NT2/D1 (cell line): ENCODE results near the gene EQTN.

Experiments
- DNase-seq: peaks from one replicate; pipeline ENCODE4 v3.0.0-alpha.2; 2011; ENCODE audit warnings: low read depth, low spot score
- H3K27me3 ChIP-seq: 2 replicates; pipeline ENCODE4 v1.6.0; 2011; ENCODE audit warnings: mild to moderate bottlenecking; ENCODE audit not compliant: insufficient read length, insufficient read depth
- H3K36me3 ChIP-seq: 2 replicates; pipeline ENCODE4 v1.6.1; 2011; ENCODE audit warnings: mild to moderate bottlenecking, low read length, mixed read lengths; ENCODE audit not compliant: insufficient read depth, insufficient read length
- H3K4me1 ChIP-seq: 2 replicates; pipeline ENCODE4 v1.5.1; 2011; ENCODE audit not compliant: insufficient read depth, insufficient read length
- H3K4me3 ChIP-seq: 2 replicates; pipeline ENCODE4 v1.5.1; 2011; ENCODE audit warnings: low read depth; ENCODE audit not compliant: insufficient read length
- H3K9ac ChIP-seq: 2 replicates; pipeline ENCODE4 v1.6.0; 2011; ENCODE audit warnings: low read depth; ENCODE audit not compliant: insufficient read length
- H3K9me3 ChIP-seq: 2 replicates; pipeline ENCODE4 v1.5.1; 2011; ENCODE audit warnings: mild to moderate bottlenecking, low read length; ENCODE audit not compliant: insufficient read depth
- SUZ12 ChIP-seq: IDR thresholded peaks from 2 replicates; pipeline ENCODE4 v1.6.1; 2011; ENCODE audit not compliant: insufficient read length, insufficient read depth; ENCODE audit errors: extremely low read depth
- YY1 ChIP-seq: IDR thresholded peaks from 2 replicates; pipeline ENCODE4 v1.6.1; 2011; ENCODE audit not compliant: insufficient read length, insufficient read depth
- ZNF274 ChIP-seq: IDR thresholded peaks from 2 replicates; pipeline ENCODE4 v1.6.1; 2011; ENCODE audit warnings: mild to moderate bottlenecking, low read depth, low read length

The EQTN gene

GRCh38 chr9:27337833-27338526 lies 41.0 kb upstream of the EQTN start:
- H3K36me3 ChIP-seq: no peaks in the 10 kb centered on the region
- no peak overlapping the region for H3K9ac ChIP-seq
- peaks cover 7% of the 10 kb centered on the region; the same call in 1 of the 2 replicates for H3K9me3 ChIP-seq
- no peaks in the 10 kb centered on the region for H3K4me1 ChIP-seq
- DNase-seq: no peak
- no peaks in the 10 kb centered on the region for H3K27me3 ChIP-seq
- H3K4me3 ChIP-seq: no peak overlapping the region
- TF ChIP-seq YY1: no peak
- no peak for TF ChIP-seq SUZ12
- no peak for TF ChIP-seq ZNF274

DNA sequence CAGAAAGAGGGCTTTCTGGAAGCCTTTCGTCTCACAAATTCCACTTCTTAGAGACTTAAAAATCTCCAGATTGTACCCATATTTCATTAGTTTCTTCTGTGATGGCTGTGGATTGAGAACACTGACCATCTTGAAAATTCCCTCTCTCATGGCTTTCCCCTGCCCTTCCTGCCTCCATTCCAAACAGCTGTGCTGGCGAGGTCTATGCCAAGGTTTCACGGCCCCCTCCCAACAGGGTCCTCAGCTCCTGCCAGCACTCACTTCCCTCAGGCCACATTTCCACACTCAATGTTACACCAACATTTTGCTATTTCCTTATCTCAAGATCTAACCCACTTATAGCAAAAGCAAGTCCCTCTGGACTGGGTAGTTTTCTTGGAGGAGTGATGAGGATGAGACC lies 40.3 kb upstream of the EQTN start:
- DNase-seq: no peak
- no peaks in the 10 kb centered on the region for H3K36me3 ChIP-seq
- H3K9ac ChIP-seq: no peak overlapping the region
- H3K4me1 ChIP-seq: no peaks in the 10 kb centered on the region
- no peaks in the 10 kb centered on the region for H3K27me3 ChIP-seq
- H3K4me3 ChIP-seq: no peak overlapping the region
- H3K9me3 ChIP-seq: peaks cover 6% of the 10 kb centered on the region; the same call in 1 of the 2 replicates
- TF ChIP-seq SUZ12 (no peak), ZNF274 (no peak), YY1 (no peak)

DNA sequence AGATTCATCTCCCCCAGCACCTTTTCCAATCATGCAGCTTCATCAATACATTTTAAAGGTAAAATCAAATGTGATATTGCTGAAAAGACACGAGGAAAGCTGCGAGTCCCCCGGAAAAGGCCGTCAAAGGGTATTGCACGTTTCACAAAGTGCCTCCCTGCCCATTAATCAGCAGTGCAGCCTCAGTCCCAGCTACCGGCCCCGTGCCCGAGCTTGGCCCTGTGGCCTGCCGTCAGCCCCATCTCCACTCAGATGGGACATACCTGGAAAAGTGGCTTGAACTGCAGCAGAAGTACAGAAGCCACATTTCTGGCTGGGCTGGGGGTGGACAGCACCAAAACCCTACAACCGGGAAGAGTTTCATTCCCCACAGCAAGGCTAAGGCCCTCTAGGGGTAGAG lies 39.9 kb upstream of the EQTN start:
- Histone ChIP-seq H3K9ac (no peak overlapping the region), H3K4me3 (no peak overlapping the region), H3K4me1 (no peaks in the 10 kb centered on the region), H3K9me3 (peaks cover 2% of the 10 kb centered on the region; the same call in 1 of the 2 replicates), H3K36me3 (no peaks in the 10 kb centered on the region), H3K27me3 (no peaks in the 10 kb centered on the region)
- no peak for DNase-seq
- TF ChIP-seq YY1 (no peak), SUZ12 (no peak), ZNF274 (no peak)

DNA sequence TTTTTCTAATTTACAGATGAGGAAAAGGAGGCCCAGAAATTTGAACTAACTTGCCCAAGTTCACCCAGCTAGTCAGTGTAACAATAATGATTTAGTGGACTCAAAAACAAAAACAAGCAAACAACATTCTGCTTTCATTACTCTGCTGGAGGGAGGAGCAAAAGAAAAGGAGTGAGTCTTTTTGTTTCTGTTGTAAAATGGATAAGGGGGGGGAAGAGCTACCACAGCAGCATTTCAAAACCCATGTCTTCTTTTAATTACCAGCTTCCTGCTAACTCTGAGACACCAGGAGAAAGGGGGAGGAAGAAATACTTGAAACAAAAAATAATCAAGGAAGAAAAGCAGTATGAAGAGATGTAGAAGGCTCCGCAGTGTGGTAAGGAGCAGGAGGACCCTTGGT lies 39.2 kb upstream of the EQTN start:
- TF ChIP-seq YY1 (no peak), SUZ12 (no peak), ZNF274 (no peak)
- Histone ChIP-seq H3K27me3 (no peaks in the 10 kb centered on the region), H3K9ac (no peak overlapping the region), H3K4me3 (no peak overlapping the region), H3K4me1 (no peaks in the 10 kb centered on the region), H3K36me3 (no peaks in the 10 kb centered on the region), H3K9me3 (no peaks in the 10 kb centered on the region)
- DNase-seq: no peak

GRCh38 chr9:27335075-27335474 lies 38.1 kb upstream of the EQTN start:
- DNase-seq: no peak
- no peak overlapping the region for H3K4me3 ChIP-seq
- H3K9ac ChIP-seq: no peak overlapping the region
- no peaks in the 10 kb centered on the region for H3K9me3 ChIP-seq
- no peak for TF ChIP-seq SUZ12
- no peak for TF ChIP-seq ZNF274
- no peak for TF ChIP-seq YY1
- H3K27me3 ChIP-seq: no peaks in the 10 kb centered on the region
- no peaks in the 10 kb centered on the region for H3K4me1 ChIP-seq
- H3K36me3 ChIP-seq: no peaks in the 10 kb centered on the region

- no peak for TF ChIP-seq YY1
- TF ChIP-seq SUZ12: no peak
- TF ChIP-seq ZNF274: no peak
- Histone ChIP-seq H3K36me3 (no peaks in the 10 kb centered on the region), H3K9me3 (no peaks in the 10 kb centered on the region), H3K4me3 (no peak overlapping the region), H3K4me1 (no peaks in the 10 kb centered on the region), H3K9ac (no peak overlapping the region), H3K27me3 (no peaks in the 10 kb centered on the region)
- peak; percentile 90 for DNase-seq
Measured at GRCh38 chr9:27333241-27334052, 36.5 kb upstream of the EQTN start.

- Histone ChIP-seq H3K9me3 (no peaks in the 10 kb centered on the region), H3K27me3 (no peaks in the 10 kb centered on the region), H3K4me1 (no peaks in the 10 kb centered on the region), H3K4me3 (no peak overlapping the region), H3K9ac (no peak overlapping the region), H3K36me3 (no peaks in the 10 kb centered on the region)
- TF ChIP-seq ZNF274 (no peak), SUZ12 (no peak), YY1 (no peak)
- no peak for DNase-seq
Measured at GRCh38 chr9:27331393-27331792, 34.4 kb upstream of the EQTN start.
